ENCODE results near the gene MCC.

The MCC gene

GRCh38 chr5:113164021-113164420, 324.2 kb downstream of the MCC start:
- no peak for DNase-seq

- no peak for DNase-seq
Measured at GRCh38 chr5:113163328-113163727, 324.9 kb downstream of the MCC start.

GRCh38 chr5:113162770-113163169, 325.5 kb downstream of the MCC start:
- no peak for DNase-seq

GRCh38 chr5:113162208-113162607, 326.0 kb downstream of the MCC start:
- DNase-seq = no peak

- no peak for DNase-seq
Measured at GRCh38 chr5:113161806-113162205, 326.4 kb downstream of the MCC start.

GRCh38 chr5:113157886-113158285, 330.4 kb downstream of the MCC start:
- DNase-seq = no peak

- DNase-seq = no peak
Measured at GRCh38 chr5:113156271-113156877, 331.9 kb downstream of the MCC start.

- DNase-seq = no peak
Measured at GRCh38 chr5:113153512-113154097, 334.6 kb downstream of the MCC start.

GRCh38 chr5:113152380-113152740, 335.9 kb downstream of the MCC start:
- no peak for DNase-seq

- DNase-seq = no peak
Measured at GRCh38 chr5:113151641-113152379, 336.4 kb downstream of the MCC start.

GRCh38 chr5:113150821-113151220, 337.4 kb downstream of the MCC start:
- DNase-seq = no peak

- DNase-seq = no peak
Measured at GRCh38 chr5:113150221-113150620, 338.0 kb downstream of the MCC start.

- DNase-seq = no peak
Measured at GRCh38 chr5:113147537-113147936, 340.7 kb downstream of the MCC start.

GRCh38 chr5:113147101-113147508, 341.1 kb downstream of the MCC start:
- peak; percentile 37 for DNase-seq

- DNase-seq = no peak
Measured at GRCh38 chr5:113145757-113146387, 342.4 kb downstream of the MCC start.

- DNase-seq = no peak
Measured at GRCh38 chr5:113142186-113142585, 346.1 kb downstream of the MCC start.

GRCh38 chr5:113140837-113141671, 347.2 kb downstream of the MCC start:
- peak; percentile 41 for DNase-seq

GRCh38 chr5:113133211-113133975, 354.9 kb downstream of the MCC start:
- DNase-seq = no peak

- DNase-seq = no peak
Measured at GRCh38 chr5:113132564-113132963, 355.7 kb downstream of the MCC start.

GRCh38 chr5:113128641-113129330, 359.5 kb downstream of the MCC start:
- no peak for DNase-seq

GRCh38 chr5:113128082-113128481, 360.2 kb downstream of the MCC start:
- DNase-seq = no peak

GRCh38 chr5:113127021-113127420, 361.2 kb downstream of the MCC start:
- DNase-seq = no peak

All from T1000 (cell line).